ENCODE measurements around the gene NXPH2.

GRCh38 chr2:138771534-138771933, 8.7 kb downstream of the NXPH2 start:
- TF ChIP-seq CTCF (IDR thresholded peaks at IDR 0.05; ENCODE audit: insufficient read depth, low read depth, low read length) (no peak), EZH2 (IDR thresholded peaks at IDR 0.05; ENCODE audit: insufficient read depth, low read length) (no peak)

Measured in astrocyte (in vitro differentiated cells and primary cell).